ENCODE data around the gene TSSK1B.

DNA sequence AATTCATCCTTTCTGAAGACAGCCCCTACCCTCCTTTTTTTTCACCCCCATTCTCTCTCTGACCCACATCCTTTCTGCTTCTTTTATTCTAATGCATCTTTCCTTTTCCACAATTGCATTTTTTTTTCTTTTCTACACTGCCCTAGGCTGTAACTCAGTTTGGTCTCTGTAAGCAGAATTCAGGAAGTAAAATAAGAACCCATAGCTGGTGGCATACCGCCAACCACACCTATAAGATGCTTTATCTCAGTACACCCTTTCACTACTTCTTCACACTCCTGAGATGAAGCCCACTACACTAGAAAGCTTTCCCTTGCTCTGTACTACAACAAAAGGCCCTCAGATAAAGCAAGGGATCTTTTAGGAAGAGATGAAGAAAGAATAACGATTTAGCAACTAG lies 16.1 kb upstream of the TSSK1B start:
- TF ChIP-seq, protein P1, sequence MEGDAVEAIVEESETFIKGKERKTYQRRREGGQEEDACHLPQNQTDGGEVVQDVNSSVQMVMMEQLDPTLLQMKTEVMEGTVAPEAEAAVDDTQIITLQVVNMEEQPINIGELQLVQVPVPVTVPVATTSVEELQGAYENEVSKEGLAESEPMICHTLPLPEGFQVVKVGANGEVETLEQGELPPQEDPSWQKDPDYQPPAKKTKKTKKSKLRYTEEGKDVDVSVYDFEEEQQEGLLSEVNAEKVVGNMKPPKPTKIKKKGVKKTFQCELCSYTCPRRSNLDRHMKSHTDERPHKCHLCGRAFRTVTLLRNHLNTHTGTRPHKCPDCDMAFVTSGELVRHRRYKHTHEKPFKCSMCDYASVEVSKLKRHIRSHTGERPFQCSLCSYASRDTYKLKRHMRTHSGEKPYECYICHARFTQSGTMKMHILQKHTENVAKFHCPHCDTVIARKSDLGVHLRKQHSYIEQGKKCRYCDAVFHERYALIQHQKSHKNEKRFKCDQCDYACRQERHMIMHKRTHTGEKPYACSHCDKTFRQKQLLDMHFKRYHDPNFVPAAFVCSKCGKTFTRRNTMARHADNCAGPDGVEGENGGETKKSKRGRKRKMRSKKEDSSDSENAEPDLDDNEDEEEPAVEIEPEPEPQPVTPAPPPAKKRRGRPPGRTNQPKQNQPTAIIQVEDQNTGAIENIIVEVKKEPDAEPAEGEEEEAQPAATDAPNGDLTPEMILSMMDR (IDR thresholded peaks at IDR 0.05) = no peak
- TF ChIP-seq ZFX (IDR thresholded peaks at IDR 0.05; ENCODE audit: borderline replicate concordance) = no peak
